GM18909 (cell line): ENCODE results near the gene SLC35D3.
"Not testable (repeated sequence)": the region's sequence is repeated elsewhere in the genome, so short reads cannot be mapped to it uniquely, and the experiment has no call there.

ENCODE experiments used
- ATAC-seq: cut with Tn5 transposase; IDR thresholded peaks from one replicate; pipeline ENCODE4 v1.9.1; 2021; ENCODE audit warnings: mild to moderate bottlenecking; ENCODE audit not compliant: unreplicated experiment, poor library complexity

The SLC35D3 gene

DNA sequence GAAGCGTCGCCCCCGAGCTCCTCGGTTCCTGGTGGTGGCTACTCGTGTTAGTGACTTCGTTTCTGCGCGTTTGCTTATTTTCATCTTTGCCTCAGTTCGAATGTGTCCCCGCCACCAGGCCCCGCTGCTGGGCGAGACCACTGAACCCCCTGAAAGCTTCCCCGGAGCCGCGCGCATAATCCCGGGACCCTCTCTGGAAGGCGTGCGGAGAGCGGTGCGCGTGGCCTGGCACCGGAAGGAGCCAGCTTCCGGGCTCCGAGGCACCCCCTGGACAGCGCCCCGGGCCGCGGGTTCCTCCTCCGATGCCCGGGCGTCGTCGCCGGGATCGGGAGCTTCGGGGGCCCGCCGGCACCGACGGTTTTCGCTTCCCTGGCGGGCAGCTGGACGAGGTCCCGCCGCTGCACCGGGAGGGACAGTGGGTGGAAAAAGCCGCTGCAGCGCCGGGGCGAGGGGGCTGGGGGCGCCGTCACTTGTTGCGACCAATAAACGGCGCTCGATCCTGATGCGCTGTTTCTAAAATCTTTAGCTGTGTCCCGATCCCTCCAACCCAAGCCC lies 643 bp upstream of the SLC35D3 start:
- no peak for ATAC-seq

DNA sequence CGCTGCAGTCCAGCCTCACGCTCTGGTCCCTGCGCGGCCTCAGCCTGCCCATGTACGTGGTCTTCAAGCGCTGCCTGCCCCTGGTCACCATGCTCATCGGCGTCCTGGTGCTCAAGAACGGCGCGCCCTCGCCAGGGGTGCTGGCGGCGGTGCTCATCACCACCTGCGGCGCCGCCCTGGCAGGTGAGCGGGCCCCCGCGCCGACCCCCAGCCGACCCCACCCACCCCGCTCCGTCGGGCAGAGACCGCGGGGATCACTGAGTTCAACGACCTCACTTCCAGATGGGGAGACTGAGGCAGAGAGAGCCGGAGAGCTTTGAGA lies 545 bp downstream of the SLC35D3 start:
- ATAC-seq = no peak

- no peak for ATAC-seq
These were observed 1.2 kb downstream of the SLC35D3 start for GRCh38 chr6:136923116-136923953.

GRCh38 chr6:136923954-136924673 lies 2.0 kb downstream of the SLC35D3 start:
- no peak for ATAC-seq

DNA sequence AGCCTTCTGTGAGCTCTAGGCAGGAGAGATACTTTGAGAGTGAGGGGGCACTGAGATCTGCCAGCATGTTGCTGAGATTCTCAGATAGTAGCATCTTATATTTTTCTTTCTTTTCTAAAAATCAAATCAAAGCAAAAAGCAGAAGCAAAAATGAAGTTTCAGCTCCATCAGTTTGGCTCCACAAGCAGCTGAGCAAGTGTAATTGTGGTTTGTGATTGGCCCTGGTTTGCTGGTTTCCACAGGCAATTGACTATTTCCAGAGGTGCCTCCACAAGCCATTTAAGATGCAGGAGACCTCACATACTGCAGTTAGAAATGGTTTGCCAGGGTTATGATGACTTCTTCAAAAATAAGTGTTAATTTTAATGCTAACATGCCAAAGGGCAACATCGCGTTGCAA lies 4.3 kb downstream of the SLC35D3 start:
- no peak for ATAC-seq

GRCh38 chr6:136927292-136927691 lies 5.2 kb downstream of the SLC35D3 start:
- ATAC-seq = peak; percentile 47

DNA sequence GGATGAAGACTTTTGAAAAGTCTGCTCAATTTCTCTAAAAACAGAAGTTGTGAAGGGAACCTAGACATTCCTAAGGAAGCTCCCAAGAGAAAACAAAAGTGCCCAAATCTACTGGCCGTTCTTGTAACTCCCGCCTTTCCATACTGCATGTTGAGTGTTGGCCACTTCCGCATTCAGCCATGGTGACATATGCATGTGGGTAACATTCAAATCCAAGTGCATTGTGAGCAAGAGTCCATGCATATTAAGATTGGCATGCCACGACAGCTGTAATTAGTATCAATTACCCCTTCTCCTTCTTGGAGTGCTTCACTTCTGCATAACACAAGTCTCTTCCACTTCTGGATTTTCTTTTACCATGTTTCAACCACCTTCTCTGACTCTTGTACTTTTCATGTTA lies 8.4 kb downstream of the SLC35D3 start:
- ATAC-seq = no peak

- ATAC-seq = no peak
These were observed 10.5 kb downstream of the SLC35D3 start for GRCh38 chr6:136932599-136932998.

DNA sequence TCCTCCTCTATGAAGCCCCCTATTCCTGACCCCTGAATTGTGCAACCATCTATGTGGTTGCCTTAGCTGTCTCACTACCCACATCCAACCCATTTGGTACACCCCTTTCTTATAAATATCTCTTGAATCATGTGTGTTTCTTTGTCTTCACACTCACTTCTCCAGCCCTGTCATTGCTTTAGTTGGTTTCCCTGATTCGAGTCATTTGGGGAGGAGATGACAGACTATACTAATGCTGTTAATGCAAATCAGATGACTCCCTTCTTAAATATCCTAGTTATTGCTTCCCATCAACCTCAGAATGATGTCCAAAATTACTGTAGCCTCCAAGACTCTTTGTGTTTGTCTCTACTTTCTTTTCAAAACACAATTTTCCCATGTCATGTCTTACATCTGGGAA lies 23.0 kb downstream of the SLC35D3 start:
- ATAC-seq = no peak

DNA sequence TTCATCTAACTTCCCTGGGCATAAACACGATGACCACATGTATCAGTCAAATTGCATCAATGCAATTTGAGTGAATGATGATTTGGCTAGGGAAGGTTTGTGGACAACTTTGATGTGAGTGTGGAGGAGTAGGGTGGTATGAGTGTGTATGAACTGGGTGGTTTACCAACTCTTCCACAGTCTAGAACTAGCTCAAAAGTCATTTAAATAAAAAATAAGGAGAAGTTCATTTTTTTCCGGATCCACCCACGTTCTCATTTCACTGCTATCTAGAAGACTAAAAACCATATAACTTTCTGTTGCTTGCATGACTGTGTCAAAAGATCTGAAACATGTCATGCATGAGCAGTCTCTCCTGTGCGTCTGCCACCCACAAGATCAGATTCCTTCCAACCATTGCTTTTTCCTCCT lies 23.6 kb downstream of the SLC35D3 start:
- ATAC-seq = no peak

GRCh38 chr6:136947037-136947436 lies 24.9 kb downstream of the SLC35D3 start:
- ATAC-seq = no peak

DNA sequence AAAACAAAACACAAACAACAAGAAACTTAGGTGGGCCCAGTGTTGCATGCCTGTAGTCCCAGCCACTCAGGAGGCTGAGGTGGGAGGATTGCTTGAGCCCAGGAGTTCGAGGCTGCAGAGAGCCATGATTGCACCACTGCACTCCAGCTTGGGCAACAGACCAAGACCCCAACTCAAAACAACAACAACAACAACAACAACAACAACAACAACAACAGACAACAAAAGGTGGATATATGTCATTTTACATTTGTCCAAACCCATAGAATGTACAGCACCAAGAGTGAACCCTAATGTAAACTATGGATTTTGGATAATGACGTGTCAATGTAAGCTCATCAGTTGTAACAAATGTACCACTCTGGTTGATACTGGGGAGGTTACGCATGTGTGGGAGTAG lies 27.9 kb downstream of the SLC35D3 start:
- ATAC-seq = not testable (repeated sequence)

DNA sequence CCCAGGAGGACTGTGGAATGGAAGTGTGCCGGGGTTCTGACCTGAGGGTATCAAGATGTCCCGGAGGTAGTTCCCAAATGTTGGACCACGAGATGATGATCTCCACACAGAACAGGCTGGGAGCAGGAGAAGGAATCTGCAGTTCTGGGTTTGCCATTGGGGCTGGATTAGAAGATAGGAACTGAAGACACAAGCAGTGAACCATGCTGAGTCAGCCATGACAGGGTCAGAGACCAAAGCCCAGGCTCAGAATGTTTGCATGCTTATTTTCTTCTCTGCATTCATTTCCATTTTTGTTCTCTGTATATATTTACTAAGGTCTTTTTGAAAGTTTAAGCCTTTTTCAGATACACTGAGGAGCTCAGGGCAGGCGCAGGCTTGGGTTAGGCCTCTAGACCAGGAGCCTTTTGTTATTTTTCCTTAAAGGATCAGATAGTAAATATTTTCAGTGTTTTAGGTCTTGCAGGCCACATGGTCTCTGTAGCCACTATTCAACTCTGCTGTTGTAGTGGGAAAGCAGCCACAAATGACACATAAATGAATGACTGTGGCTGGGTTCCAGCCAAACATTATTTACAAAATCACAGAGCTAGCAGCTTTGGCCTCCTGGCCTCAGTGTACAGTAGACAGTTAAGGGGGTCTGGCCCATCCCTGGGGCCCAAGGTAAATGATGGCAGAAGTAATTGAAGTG lies 28.5 kb downstream of the SLC35D3 start:
- no peak for ATAC-seq

- ATAC-seq = no peak
These were observed 30.7 kb downstream of the SLC35D3 start for GRCh38 chr6:136952714-136953260.

GRCh38 chr6:136955123-136955522 lies 33.0 kb downstream of the SLC35D3 start:
- no peak for ATAC-seq

- no peak for ATAC-seq
These were observed 34.8 kb downstream of the SLC35D3 start for GRCh38 chr6:136956590-136957544.

GRCh38 chr6:136958168-136958567 lies 36.1 kb downstream of the SLC35D3 start:
- ATAC-seq = no peak

- ATAC-seq = no peak
These were observed 37.4 kb downstream of the SLC35D3 start for GRCh38 chr6:136959471-136959891.

DNA sequence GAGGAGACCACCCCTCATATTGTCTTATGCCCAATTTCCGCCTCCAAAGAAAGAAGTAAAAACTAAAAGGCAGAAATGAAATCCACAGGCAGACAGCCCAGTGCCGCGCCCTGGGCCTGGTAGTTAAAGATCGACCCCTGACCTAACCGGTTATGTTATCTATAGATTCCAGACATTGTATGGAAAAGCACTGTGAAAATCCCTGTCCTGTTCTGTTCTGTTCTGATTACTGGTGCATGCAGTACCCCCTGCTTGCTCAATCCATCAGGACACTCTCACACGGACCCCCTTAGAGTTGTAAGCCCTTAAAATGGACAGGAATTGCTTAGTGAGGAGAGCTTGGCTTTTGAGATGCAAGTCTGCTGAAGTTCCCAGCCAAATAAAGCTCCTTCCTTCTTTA lies 37.8 kb downstream of the SLC35D3 start:
- ATAC-seq = not testable (repeated sequence)

- ATAC-seq = no peak
These were observed 38.7 kb downstream of the SLC35D3 start for GRCh38 chr6:136960781-136961180.
